Measurements from ENCODE around the gene SCN3A.

GRCh38 chr2:165203689-165204559 lies at the start of gene SCN3A:
- TF ChIP-seq CTCF (conservative IDR thresholded peaks at IDR 0.05; ENCODE audit: low read depth, low read length) = peak; percentile 83
- TF ChIP-seq EZH2 (IDR thresholded peaks at IDR 0.05; ENCODE audit: low read length, unreplicated experiment) = no peak
